Measurements from ENCODE around the gene SAMHD1. TPM values are rescaled to one million over a fixed set of nuclear protein-coding genes. Genes with fewer than 3 reads are reported as not detected.

Gene SAMHD1
- total and polyA plus RNA-seq, 2 of the 13 experiments (the other 11 are each of a cell fraction or from before 2014, with no cell fraction given), result 16.9 to 43.5 TPM

DNA sequence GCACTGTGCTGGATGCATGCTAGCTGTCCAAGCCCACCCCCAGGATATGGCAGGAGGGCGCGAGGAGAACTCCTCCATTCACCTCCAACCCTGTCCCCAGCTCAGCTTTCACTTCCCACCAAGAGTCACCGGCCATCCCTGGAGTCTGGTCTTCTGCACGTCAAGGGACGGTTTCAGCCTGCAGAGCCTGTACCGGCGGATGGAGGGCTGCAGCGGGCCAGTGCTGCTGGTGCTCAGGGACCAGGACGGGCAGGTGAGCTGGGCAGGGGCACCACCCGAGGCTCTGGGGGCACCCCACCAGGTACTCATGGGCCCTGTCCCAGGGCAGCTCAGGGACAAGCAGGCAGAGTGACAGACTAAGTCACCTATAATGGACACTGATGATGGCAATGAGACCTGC lies 72.6 kb downstream of the SAMHD1 start (continued):
- TF ChIP-seq, protein P1, sequence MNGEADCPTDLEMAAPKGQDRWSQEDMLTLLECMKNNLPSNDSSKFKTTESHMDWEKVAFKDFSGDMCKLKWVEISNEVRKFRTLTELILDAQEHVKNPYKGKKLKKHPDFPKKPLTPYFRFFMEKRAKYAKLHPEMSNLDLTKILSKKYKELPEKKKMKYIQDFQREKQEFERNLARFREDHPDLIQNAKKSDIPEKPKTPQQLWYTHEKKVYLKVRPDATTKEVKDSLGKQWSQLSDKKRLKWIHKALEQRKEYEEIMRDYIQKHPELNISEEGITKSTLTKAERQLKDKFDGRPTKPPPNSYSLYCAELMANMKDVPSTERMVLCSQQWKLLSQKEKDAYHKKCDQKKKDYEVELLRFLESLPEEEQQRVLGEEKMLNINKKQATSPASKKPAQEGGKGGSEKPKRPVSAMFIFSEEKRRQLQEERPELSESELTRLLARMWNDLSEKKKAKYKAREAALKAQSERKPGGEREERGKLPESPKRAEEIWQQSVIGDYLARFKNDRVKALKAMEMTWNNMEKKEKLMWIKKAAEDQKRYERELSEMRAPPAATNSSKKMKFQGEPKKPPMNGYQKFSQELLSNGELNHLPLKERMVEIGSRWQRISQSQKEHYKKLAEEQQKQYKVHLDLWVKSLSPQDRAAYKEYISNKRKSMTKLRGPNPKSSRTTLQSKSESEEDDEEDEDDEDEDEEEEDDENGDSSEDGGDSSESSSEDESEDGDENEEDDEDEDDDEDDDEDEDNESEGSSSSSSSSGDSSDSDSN (CRISPR knock-in tag; IDR thresholded peaks at IDR 0.05), result no peak
- no peak for TF ChIP-seq ZNF407 (CRISPR knock-in tag; IDR thresholded peaks at IDR 0.05; ENCODE audit: not compliant biosample characterization)
